K562 (cell line): ENCODE results near the gene FAAH. TPM values are rescaled to one million over a fixed set of nuclear protein-coding genes. Genes with fewer than 3 reads are reported as not detected.
"Not testable (repeated sequence)": the region's sequence is repeated elsewhere in the genome, so short reads cannot be mapped to it uniquely, and the experiment has no call there.

Experiments used
- ATAC-seq: fragments of 200-7000 bp; cut with Tn5 transposase; 3 replicates; pipeline ENCODE4 v1.9.1; 2020; ENCODE audit warnings: moderate library complexity
- BruUV-seq: library from RNA; stranded (reverse); fragments of 400-500 nt; replicated peaks from 2 replicates; lab custom pipeline; 2021; lab: Mats Ljungman, UMichigan
- CTCF ChIA-PET: fragments of 300-600 bp; formaldehyde crosslinking; extraction: SDS; loops from one replicate; lab custom pipeline; 2021; ENCODE audit warnings: low intra/inter-chr PET ratio; lab: Yijun Ruan, JAX
- POLR2A ChIA-PET: fragments of 300-600, 350-650 bp; sonication (Branson Sonifier 250); formaldehyde crosslinking; extraction: SDS; loops from one replicate; lab custom pipeline; 2021; ENCODE audit warnings: antibody characterized with exemption, inconsistent platforms; lab: Yijun Ruan, JAX
- DNase-seq, 4 experiments: peaks; one replicate each; pipeline versions ENCODE4 v3.0.0 to v3.0.0-alpha.2; 2011 to 2018; ENCODE audit warnings: low spot score in 3 of 4, mixed read lengths in 3 of 4; ENCODE audit errors: extremely low read depth in 1 of 4
- FAIRE-seq: peaks from 2 replicates; lab custom pipeline; 2011; peaks lifted over from hg19 to GRCh38; lab: Jason Lieb, UNC
- H2AFZ ChIP-seq: 2 replicates; pipeline ENCODE4 v1.6.0; 2011; ENCODE audit warnings: low read depth, low read length, control low read depth, inconsistent platforms
- H3K27ac ChIP-seq: fragments of 200-600 bp; 3 replicates; pipeline ENCODE4 v1.8.0; 2011; ENCODE audit warnings: low read depth, mild to moderate bottlenecking, control low read depth, inconsistent platforms, low read length, moderate library complexity, mixed read lengths; ENCODE audit errors: extremely low read depth
- H3K27me3 ChIP-seq, 2 experiments: fragments of 300-600 bp in 1 of 2; 2 replicates in 1 of 2; 3 replicates in 1 of 2; pipeline versions ENCODE4 v1.6.0 to v1.8.0; 2011; ENCODE audit warnings: inconsistent platforms in 2 of 2, low read length in 2 of 2, mild to moderate bottlenecking in 1 of 2, mixed read lengths in 1 of 2, moderate library complexity in 1 of 2; ENCODE audit not compliant: control insufficient read depth in 2 of 2, insufficient read depth in 2 of 2
- H3K36me3 ChIP-seq: fragments of 300-600 bp; 3 replicates; pipeline ENCODE4 v1.8.0; 2011; ENCODE audit warnings: mild to moderate bottlenecking, low read length, inconsistent platforms; ENCODE audit not compliant: control insufficient read depth, insufficient read depth
- H3K4me1 ChIP-seq, 2 experiments: fragments of 200-600 bp in 1 of 2; replicated peaks in 1 of 2; 2 replicates in 1 of 2; 3 replicates in 1 of 2; pipeline versions ENCODE4 v1.5.1 to v1.8.0; 2011; ENCODE audit warnings: inconsistent platforms in 2 of 2, low read length in 2 of 2, mild to moderate bottlenecking in 1 of 2, mixed read lengths in 1 of 2, moderate library complexity in 1 of 2; ENCODE audit not compliant: control insufficient read depth in 2 of 2, insufficient read depth in 2 of 2
- H3K4me2 ChIP-seq: 2 replicates; pipeline ENCODE4 v1.6.1; 2011; ENCODE audit warnings: low read length, control low read depth, inconsistent platforms, mixed read lengths; ENCODE audit not compliant: insufficient read depth
- H3K4me3 ChIP-seq: fragments of 200-600 bp; sonication (generic), shearing (Covaris generic); 2 replicates; pipeline ENCODE4 v1.5.1; 2016; ENCODE audit warnings: control low read depth, inconsistent platforms
- H3K79me2 ChIP-seq: fragments of 200-600 bp; 3 replicates; pipeline ENCODE4 v1.8.0; 2011; ENCODE audit warnings: low read length, inconsistent platforms; ENCODE audit not compliant: control insufficient read depth, insufficient read depth
- H3K9ac ChIP-seq, 2 experiments: 2 replicates each; pipeline versions ENCODE4 v1.6.0 to v1.6.1; 2011; ENCODE audit warnings: low read depth in 2 of 2, low read length in 2 of 2, control low read depth in 1 of 2, inconsistent platforms in 1 of 2, mild to moderate bottlenecking in 1 of 2, mixed read lengths in 1 of 2; ENCODE audit not compliant: insufficient read depth in 1 of 2
- H3K9me1 ChIP-seq: one replicate; pipeline ENCODE4 v1.6.0; 2011; ENCODE audit warnings: inconsistent platforms, mild to moderate bottlenecking, low read length, moderate library complexity; ENCODE audit not compliant: control insufficient read depth, insufficient read depth
- H3K9me3 ChIP-seq: replicated peaks from 2 replicates; pipeline ENCODE4 v1.5.1; 2011; ENCODE audit warnings: low read depth, low read length, inconsistent platforms; ENCODE audit not compliant: control insufficient read depth, insufficient read depth
- H4K20me1 ChIP-seq: replicated peaks from 2 replicates; pipeline ENCODE4 v1.6.1; 2011; ENCODE audit warnings: low read length, inconsistent platforms, mixed read lengths; ENCODE audit not compliant: control insufficient read depth, insufficient read depth
- ARID3A ChIP-seq: IDR thresholded peaks from 2 replicates; pipeline ENCODE4 v1.6.1; 2012; ENCODE audit warnings: low read depth, low read length, improper control_type of control experiment, borderline replicate concordance
- NFRKB ChIP-seq: fragments of 450-650 bp; IDR thresholded peaks from 2 replicates; pipeline ENCODE4 v1.6.1; 2016; ENCODE audit warnings: low read depth
- POLR3G ChIP-seq: IDR thresholded peaks from 2 replicates; pipeline ENCODE4 v1.6.1; 2011; ENCODE audit not compliant: insufficient read length, insufficient replicate concordance; ENCODE audit errors: extremely low read depth
- SMARCA5 ChIP-seq: fragments of 450-650 bp; IDR thresholded peaks from 2 replicates; pipeline ENCODE4 v1.6.1; 2016
- XRCC3 ChIP-seq: fragments of 450-650 bp; IDR thresholded peaks from 2 replicates; pipeline ENCODE4 v1.6.1; 2017; ENCODE audit warnings: mild to moderate bottlenecking, moderate library complexity
- ZNF121 ChIP-seq: sonication (generic); formaldehyde crosslinking; conservative IDR thresholded peaks from 2 replicates; pipeline ENCODE4 v1.8.0; 2022; ENCODE audit warnings: missing genetic modification reagents
- ZZZ3 ChIP-seq: fragments of 450-650 bp; IDR thresholded peaks from 2 replicates; pipeline ENCODE4 v1.6.1; 2016; ENCODE audit warnings: antibody characterized with exemption, mild to moderate bottlenecking, moderate library complexity
- WGBS: fragments of 100-300 bp; shearing (Covaris generic); methylation state at CpG from one replicate; pipeline ENCODE4 v1.1.6; 2016; ENCODE audit warnings: low coverage, mixed read lengths; ENCODE audit not compliant: insufficient coverage; ENCODE audit errors: missing lambda C conversion rate; 5-methylcytosine and 5-hydroxymethylcytosine counted together
- in situ Hi-C: fragments of 300-500 bp; cut with MboI; formaldehyde crosslinking; loops from 4 replicates; pipeline ENCODE4 v1.15.0; 2018; ENCODE audit warnings: inconsistent platforms, mixed read lengths
- intact Hi-C: fragments of 100-400 bp; cut with micrococcal nuclease; formaldehyde crosslinking; loops from 2 replicates; pipeline ENCODE4 v1.14.2; 2022
- polyA plus RNA-seq, 8 experiments: library from polyadenylated mRNA; depleted of rRNA in 4 of 8; stranded (reverse) in 5 of 8; unstranded in 3 of 8; fragments of >200 nt; fragmentation: Nextera tagmentation in 2 of 8; fragmentation: Illumina TruSeq in 1 of 8; extraction: Ambion mirVana in 2 of 8; extraction: Trizol in 1 of 8; gene quantifications; 2 replicates each; pipeline versions ENCODE4 v1.2.1 to v1.2.3, GENCODE V29; 2011 to 2014; ENCODE audit warnings: inconsistent platforms in 1 of 8, missing spikeins in 1 of 8
- total RNA-seq, 7 experiments: library from RNA; depleted of rRNA in 6 of 7; stranded (reverse); fragments of >200 nt in 6 of 7; fragmentation: Illumina TruSeq in 2 of 7; extraction: Trizol in 2 of 7; gene quantifications; 2 replicates each; pipeline versions ENCODE4 v1.2.1 to v1.2.3, GENCODE V29; 2011 to 2021; ENCODE audit warnings: low replicate concordance in 1 of 7
- TF ChIP-seq, protein P1 (sequence below): fragments of 450-650 bp; IDR thresholded peaks from 2 replicates; pipeline ENCODE4 v1.6.1; 2017; ENCODE audit warnings: mild to moderate bottlenecking, moderate library complexity

Gene FAAH
- total and polyA plus RNA-seq, 9 of the 15 experiments (the other 6 are each of a cell fraction or from before 2014, with no cell fraction given) = 0.06 to 1.1 (median 0.32) TPM

- POLR2A ChIA-PET = interaction anchor here (0.6 to 1.6 kb wide), 5 partner anchors 11 to 120 kb away, joined by 3 to 7 read pairs (median 4); no protein-coding TSS in a partner anchor
- H2AFZ ChIP-seq, intact Hi-C loops, H3K4me3 ChIP-seq, H3K9ac ChIP-seq, H3K9me3 ChIP-seq, ATAC-seq, DNase-seq, H4K20me1 ChIP-seq, H3K27me3 ChIP-seq, FAIRE-seq, BruUV-seq, H3K4me2 ChIP-seq, H3K9me1 ChIP-seq, H3K79me2 ChIP-seq, in situ Hi-C loops, H3K27ac ChIP-seq, CTCF ChIA-PET: not testable (repeated sequence)
- Histone ChIP-seq H3K36me3 (peaks cover 50% of the 10 kb centered on the region), H3K4me1 (peaks cover 3 to 22% of the 10 kb centered on the region in 2 experiments; a peak in 3 of 5 replicates)
- 93% methylated on average over 8 of the region's 8 CpGs for WGBS
Observed at GRCh38 chr1:46367701-46368100, 26.4 kb upstream of the FAAH start.

- H3K27me3 ChIP-seq = no peaks in the 10 kb centered on the region
- intact Hi-C loops (no loop called here), in situ Hi-C loops (no loop called here)
- H3K4me3 ChIP-seq = no peak overlapping the region
- H3K9me3 ChIP-seq = no peaks in the 10 kb centered on the region
- H3K27ac ChIP-seq = no peak overlapping the region
- ChIA-PET POLR2A (interaction anchor here (0.9 to 1.9 kb wide), 5 partner anchors 12 to 273 kb away, joined by 3 to 7 read pairs (median 5); no protein-coding TSS in a partner anchor), CTCF (no interaction called here)
- no peak overlapping the region for H3K9ac ChIP-seq
- H3K4me2 ChIP-seq = no peak overlapping the region
- FAIRE-seq (no peak), ATAC-seq (no peak), DNase-seq (no peak)
- 69% methylated on average over 2 of the region's 2 CpGs for WGBS
- peaks cover 3 to 22% of the 10 kb centered on the region in 2 experiments; a peak in 3 of 5 replicates for H3K4me1 ChIP-seq
- H4K20me1 ChIP-seq = 0 out of 2 replicates have a peak, but pooled peaks cover 3% of the 10 kb centered on the region
- H3K9me1 ChIP-seq = no peaks in the 10 kb centered on the region
- no TSS peak for BruUV-seq
- H3K36me3 ChIP-seq = peaks cover 40% of the 10 kb centered on the region
- H3K79me2 ChIP-seq = no peaks in the 10 kb centered on the region
- H2AFZ ChIP-seq = no peak overlapping the region
- TF ChIP-seq ZNF121 (no peak), POLR3G (no peak), XRCC3 (no peak), ZZZ3 (no peak), SMARCA5 (no peak), NFRKB (no peak), ARID3A (no peak)
- TF ChIP-seq, protein P1, sequence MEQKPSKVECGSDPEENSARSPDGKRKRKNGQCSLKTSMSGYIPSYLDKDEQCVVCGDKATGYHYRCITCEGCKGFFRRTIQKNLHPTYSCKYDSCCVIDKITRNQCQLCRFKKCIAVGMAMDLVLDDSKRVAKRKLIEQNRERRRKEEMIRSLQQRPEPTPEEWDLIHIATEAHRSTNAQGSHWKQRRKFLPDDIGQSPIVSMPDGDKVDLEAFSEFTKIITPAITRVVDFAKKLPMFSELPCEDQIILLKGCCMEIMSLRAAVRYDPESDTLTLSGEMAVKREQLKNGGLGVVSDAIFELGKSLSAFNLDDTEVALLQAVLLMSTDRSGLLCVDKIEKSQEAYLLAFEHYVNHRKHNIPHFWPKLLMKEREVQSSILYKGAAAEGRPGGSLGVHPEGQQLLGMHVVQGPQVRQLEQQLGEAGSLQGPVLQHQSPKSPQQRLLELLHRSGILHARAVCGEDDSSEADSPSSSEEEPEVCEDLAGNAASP = no peak
Observed at GRCh38 chr1:46368791-46369190, 25.3 kb upstream of the FAAH start.
